IPS DF 6.9 (cell line): Measurements from ENCODE around the gene PIK3R2.

Experiments
- DNase-seq: peaks from one replicate; pipeline ENCODE4 v3.0.0-alpha.2; 2013; ENCODE audit warnings: low read depth, low spot score
- H3K27ac ChIP-seq: one replicate; pipeline ENCODE4 v1.5.1; 2013; ENCODE audit warnings: low read length, control low read depth
- H3K27me3 ChIP-seq: 2 replicates; pipeline ENCODE4 v1.6.1; 2013; ENCODE audit warnings: mild to moderate bottlenecking, low read length; ENCODE audit not compliant: control insufficient read depth, insufficient read depth
- H3K36me3 ChIP-seq: 2 replicates; pipeline ENCODE4 v1.6.1; 2013; ENCODE audit warnings: low read length; ENCODE audit not compliant: control insufficient read depth, insufficient read depth
- H3K4me1 ChIP-seq: 2 replicates; pipeline ENCODE4 v1.6.1; 2013; ENCODE audit warnings: low read length; ENCODE audit not compliant: control insufficient read depth, insufficient read depth
- H3K4me3 ChIP-seq: 2 replicates; pipeline ENCODE4 v1.5.1; 2013; ENCODE audit warnings: mild to moderate bottlenecking, low read length
- H3K9me3 ChIP-seq: 2 replicates; pipeline ENCODE4 v1.6.1; 2013; ENCODE audit warnings: low read length, inconsistent platforms; ENCODE audit not compliant: control insufficient read depth, insufficient read depth
- whole genome bisulfite sequencing: extraction: QIAGEN DNeasy Blood & Tissue Kit; methylation state at CpG from one replicate; pipeline ENCODE4 v1.1.7; 2013; ENCODE audit warnings: mixed read lengths, missing lambda C conversion rate; ENCODE audit not compliant: insufficient read length, insufficient coverage; 5-methylcytosine and 5-hydroxymethylcytosine counted together

The PIK3R2 gene

DNA sequence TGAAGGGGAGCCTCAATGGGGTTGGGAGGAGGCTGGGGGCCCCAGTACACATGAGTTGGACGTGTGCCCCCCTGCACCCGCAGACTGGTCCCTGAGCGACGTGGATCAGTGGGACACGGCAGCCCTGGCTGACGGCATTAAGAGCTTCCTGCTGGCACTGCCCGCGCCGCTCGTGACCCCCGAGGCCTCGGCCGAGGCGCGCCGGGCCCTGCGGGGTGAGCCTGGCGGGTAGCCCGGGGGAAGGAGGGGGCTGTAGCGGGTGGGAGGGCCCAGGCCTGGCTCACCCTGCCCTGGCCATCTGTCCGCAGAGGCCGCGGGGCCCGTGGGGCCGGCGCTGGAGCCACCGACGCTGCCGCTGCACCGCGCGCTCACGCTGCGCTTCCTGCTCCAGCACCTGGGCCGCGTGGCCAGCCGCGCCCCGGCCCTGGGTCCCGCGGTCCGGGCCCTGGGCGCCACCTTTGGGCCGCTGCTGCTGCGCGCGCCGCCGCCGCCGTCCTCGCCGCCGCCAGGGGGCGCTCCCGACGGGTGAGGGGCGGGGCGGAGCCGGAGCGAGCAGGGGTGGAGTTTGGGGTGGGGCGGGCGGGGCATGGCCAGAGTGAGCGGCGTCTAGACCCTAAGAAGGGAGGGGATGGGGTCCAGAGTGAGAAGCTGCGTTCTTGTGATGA is 8.1 kb downstream of the PIK3R2 start:
- H3K4me1 ChIP-seq = peaks cover 3% of the 10 kb centered on the region
- WGBS = no CpG with 5 or more reads among the region's 66 CpGs
- no peaks in the 10 kb centered on the region for H3K27me3 ChIP-seq
- H3K4me3 ChIP-seq = peak overlapping the region; percentile 17; the same call in 1 of the 2 replicates
- no peak overlapping the region for H3K27ac ChIP-seq
- no peaks in the 10 kb centered on the region for H3K9me3 ChIP-seq
- no peak for DNase-seq
- peaks cover 11% of the 10 kb centered on the region for H3K36me3 ChIP-seq

DNA sequence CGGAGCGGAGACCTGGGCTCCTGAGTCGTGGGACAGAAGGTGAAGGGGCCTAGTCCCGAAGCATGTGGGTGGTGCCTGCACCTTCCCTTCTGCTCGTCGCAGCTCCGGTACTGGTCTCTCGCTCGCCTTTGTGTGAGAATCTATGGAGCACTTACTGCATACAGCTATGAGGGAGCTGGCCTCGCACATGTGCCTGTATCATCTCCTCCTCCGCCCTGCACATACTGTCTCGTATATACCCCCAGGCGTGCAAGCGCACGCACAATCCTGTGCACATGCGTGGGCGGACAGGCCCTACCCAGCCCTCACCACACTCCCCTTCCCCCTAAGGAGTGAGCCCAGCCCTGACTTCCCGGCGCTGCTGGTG is 8.7 kb downstream of the PIK3R2 start:
- H3K27ac ChIP-seq = no peak overlapping the region
- no peak for DNase-seq
- H3K27me3 ChIP-seq = no peaks in the 10 kb centered on the region
- no peak overlapping the region for H3K4me3 ChIP-seq
- WGBS = no CpG with 5 or more reads among the region's 19 CpGs
- H3K9me3 ChIP-seq = no peaks in the 10 kb centered on the region
- peaks cover 11% of the 10 kb centered on the region for H3K36me3 ChIP-seq
- H3K4me1 ChIP-seq = peaks cover 3% of the 10 kb centered on the region

DNA sequence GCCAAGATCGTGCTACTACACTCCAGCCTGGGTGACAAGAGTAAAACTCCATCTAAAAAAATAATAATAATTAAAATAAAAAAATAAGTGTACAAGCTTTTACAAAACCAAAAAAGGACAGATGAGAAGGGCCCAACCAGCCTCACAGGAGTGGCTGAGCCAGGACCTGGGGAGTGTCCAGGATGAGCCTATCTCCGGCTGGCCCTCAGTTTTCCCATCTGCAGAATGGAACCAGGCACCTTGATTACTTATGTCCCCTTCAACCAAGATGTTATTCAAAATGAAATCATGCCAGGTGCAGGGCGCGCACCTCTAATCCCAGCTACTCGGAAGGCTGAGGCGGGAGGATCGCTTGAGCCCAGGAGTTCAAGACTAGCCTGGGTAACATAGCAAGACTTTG is 11.1 kb downstream of the PIK3R2 start:
- no CpG with 5 or more reads among the region's 7 CpGs for whole genome bisulfite sequencing

DNA sequence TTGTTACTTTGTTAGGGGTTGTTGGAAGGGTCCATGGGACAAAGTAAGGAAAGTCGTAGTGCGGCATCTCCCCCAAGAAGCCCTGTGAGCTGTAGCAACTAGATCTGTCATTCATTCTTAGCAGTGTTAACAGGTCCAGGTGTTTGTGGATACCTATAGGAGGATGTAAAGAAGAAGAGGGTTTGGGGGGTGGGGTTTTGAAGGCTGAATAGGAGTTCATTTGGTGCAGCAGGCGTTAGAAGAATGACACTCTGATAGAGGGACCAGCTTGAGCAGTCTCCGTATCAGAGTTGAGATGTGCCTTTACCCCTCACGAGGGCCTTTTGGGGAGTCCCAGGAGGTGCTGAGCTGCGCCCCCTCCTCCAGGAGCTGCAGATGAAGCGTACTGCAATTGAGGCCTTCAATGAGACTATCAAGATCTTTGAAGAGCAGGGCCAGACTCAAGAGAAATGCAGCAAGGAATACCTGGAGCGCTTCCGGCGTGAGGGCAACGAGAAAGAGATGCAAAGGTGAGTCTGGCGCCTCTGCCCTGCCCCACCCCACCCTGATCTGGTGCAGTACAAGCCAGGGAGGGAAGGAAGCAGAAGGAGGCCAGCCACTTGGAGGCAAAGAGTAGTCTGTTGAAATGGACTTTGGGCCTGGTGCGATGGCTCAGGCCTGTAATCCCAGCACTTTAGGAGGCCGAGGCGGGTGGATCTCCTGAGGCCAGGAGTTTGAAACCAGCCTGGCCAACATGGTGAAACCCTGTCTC is 13.0 kb downstream of the PIK3R2 start:
- WGBS = no CpG with 5 or more reads among the region's 15 CpGs

More for the DNA sequence above, 11.1 kb downstream of the PIK3R2 start:
- H3K4me3 ChIP-seq = no peak overlapping the region
- H3K9me3 ChIP-seq = no peaks in the 10 kb centered on the region
- H3K27me3 ChIP-seq = no peaks in the 10 kb centered on the region
- H3K27ac ChIP-seq = no peak overlapping the region
- DNase-seq = no peak
- peaks cover 3% of the 10 kb centered on the region for H3K4me1 ChIP-seq
- H3K36me3 ChIP-seq = peaks cover 20% of the 10 kb centered on the region

DNA sequence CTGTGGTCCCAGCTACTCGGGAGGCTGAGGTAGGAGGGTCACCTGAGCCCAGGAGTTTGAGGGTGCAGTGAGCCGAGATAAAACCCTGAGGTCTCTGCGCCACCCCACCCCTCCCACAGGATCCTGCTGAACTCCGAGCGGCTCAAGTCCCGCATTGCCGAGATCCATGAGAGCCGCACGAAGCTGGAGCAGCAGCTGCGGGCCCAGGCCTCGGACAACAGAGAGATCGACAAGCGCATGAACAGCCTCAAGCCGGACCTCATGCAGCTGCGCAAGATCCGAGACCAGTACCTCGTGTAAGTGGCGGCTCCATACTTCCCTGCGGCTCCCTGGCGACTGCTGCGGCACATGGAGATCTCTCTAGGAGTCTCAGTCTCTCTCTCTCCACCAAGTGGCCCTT is 14.0 kb downstream of the PIK3R2 start:
- no peaks in the 10 kb centered on the region for H3K27me3 ChIP-seq
- no peak for DNase-seq
- WGBS = no CpG with 5 or more reads among the region's 21 CpGs
- no peaks in the 10 kb centered on the region; the same call in 1 of the 2 replicates for H3K4me1 ChIP-seq
- no peak overlapping the region for H3K4me3 ChIP-seq
- no peaks in the 10 kb centered on the region for H3K9me3 ChIP-seq
- H3K36me3 ChIP-seq = peaks cover 21% of the 10 kb centered on the region
- no peak overlapping the region for H3K27ac ChIP-seq

More for the DNA sequence above, 13.0 kb downstream of the PIK3R2 start:
- Histone ChIP-seq H3K4me1 (peaks cover 3% of the 10 kb centered on the region), H3K4me3 (no peak overlapping the region), H3K27me3 (no peaks in the 10 kb centered on the region), H3K9me3 (no peaks in the 10 kb centered on the region), H3K27ac (no peak overlapping the region), H3K36me3 (peaks cover 25% of the 10 kb centered on the region)
- DNase-seq = no peak

DNA sequence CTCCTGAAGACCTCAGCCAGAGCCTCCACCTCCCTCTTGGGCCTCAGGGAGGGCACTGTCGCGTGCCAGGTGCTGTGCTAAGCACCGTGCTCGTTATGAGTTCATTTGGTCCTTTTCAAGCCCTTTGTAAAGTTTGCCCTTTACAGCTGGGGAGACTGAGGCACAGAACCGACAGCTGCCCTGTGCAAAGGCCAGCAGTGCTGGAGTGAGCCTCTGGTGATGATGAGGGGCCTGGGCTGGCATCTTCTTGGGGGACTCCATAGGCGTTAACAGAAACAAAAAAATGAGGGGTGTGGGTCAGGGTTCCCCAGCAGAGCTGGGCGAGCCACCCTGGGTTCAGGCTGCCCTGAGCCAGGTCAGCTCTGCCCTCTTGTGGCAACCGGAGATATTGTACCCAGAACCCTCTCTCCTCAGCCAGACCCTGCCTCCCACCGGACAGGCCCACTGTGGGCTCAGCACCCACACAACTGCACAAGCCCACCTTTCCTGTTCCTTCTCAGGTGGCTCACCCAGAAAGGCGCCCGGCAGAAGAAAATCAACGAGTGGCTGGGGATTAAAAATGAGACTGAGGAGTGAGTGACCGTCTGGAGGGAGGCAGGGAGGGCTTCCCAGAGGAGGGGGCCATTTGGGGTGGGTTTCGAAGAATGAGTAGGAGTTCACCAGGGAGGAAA is 15.1 kb downstream of the PIK3R2 start:
- DNase-seq = no peak
- peaks cover under 1% of the 10 kb centered on the region for H3K4me1 ChIP-seq
- no CpG with 5 or more reads among the region's 14 CpGs for WGBS
- no peaks in the 10 kb centered on the region for H3K27me3 ChIP-seq
- no peak overlapping the region for H3K27ac ChIP-seq
- H3K9me3 ChIP-seq = no peaks in the 10 kb centered on the region
- H3K36me3 ChIP-seq = peaks cover 15% of the 10 kb centered on the region
- no peak overlapping the region for H3K4me3 ChIP-seq

DNA sequence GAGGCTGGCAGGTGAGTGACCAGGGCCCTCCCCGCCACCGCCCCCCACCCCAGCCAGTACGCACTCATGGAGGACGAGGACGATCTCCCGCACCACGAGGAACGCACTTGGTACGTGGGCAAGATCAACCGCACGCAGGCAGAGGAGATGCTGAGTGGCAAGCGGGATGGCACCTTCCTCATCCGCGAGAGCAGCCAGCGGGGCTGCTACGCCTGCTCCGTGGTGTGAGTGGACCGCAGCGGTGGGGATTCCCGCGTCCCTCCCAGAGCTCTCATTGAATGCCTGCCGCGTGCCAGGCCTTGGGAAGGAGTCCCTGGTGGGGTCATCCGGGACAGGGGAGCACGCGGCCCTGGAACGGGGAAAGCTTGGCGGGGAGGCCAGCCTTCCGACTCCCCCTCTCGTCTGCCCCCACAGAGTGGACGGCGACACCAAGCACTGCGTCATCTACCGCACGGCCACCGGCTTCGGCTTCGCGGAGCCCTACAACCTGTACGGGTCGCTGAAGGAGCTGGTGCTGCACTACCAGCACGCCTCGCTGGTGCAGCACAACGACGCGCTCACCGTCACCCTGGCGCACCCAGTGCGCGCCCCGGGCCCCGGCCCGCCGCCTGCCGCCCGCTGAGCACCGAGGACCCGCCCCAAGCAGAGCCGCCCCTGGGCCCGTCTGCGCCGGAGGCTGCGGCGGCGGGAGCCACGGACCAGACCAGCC is 15.9 kb downstream of the PIK3R2 start:
- Histone ChIP-seq H3K27ac (no peak overlapping the region), H3K27me3 (no peaks in the 10 kb centered on the region), H3K4me1 (peaks cover 4% of the 10 kb centered on the region), H3K4me3 (no peak overlapping the region), H3K9me3 (no peaks in the 10 kb centered on the region), H3K36me3 (peaks cover 13% of the 10 kb centered on the region)
- WGBS = no CpG with 5 or more reads among the region's 66 CpGs
- no peak for DNase-seq

DNA sequence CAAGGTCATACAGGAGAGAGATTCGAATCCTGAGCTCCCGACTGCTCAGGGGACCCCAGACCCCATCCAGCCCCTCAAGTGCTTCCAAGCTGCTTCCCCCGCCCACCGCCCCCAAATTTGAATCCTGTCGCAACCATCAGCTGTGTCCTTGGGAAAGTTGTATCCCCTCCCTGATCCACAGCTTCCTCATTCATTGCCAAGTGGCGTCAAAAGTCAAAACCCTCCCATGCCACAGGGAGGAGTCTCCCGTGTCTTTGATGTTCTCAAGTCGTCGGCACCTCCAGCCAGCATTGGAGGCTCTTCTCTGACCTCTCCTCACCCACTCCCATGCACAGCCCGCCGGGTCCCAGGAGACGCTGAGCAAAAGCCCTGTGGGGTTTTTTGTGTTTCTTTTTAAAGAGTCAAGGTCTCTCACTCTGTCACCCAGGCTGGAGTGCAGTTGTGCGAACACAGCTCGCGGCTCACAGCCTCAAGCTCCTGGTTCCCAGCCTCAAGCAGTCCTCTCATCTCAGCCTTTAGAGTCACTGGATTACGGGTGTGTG is 17.8 kb downstream of the PIK3R2 start:
- peaks cover 4% of the 10 kb centered on the region for H3K4me1 ChIP-seq
- DNase-seq = no peak
- H3K4me3 ChIP-seq = no peak overlapping the region
- no peaks in the 10 kb centered on the region for H3K27me3 ChIP-seq
- no CpG with 5 or more reads among the region's 16 CpGs for WGBS
- H3K27ac ChIP-seq = no peak overlapping the region
- peaks cover 13% of the 10 kb centered on the region for H3K36me3 ChIP-seq
- no peaks in the 10 kb centered on the region for H3K9me3 ChIP-seq

DNA sequence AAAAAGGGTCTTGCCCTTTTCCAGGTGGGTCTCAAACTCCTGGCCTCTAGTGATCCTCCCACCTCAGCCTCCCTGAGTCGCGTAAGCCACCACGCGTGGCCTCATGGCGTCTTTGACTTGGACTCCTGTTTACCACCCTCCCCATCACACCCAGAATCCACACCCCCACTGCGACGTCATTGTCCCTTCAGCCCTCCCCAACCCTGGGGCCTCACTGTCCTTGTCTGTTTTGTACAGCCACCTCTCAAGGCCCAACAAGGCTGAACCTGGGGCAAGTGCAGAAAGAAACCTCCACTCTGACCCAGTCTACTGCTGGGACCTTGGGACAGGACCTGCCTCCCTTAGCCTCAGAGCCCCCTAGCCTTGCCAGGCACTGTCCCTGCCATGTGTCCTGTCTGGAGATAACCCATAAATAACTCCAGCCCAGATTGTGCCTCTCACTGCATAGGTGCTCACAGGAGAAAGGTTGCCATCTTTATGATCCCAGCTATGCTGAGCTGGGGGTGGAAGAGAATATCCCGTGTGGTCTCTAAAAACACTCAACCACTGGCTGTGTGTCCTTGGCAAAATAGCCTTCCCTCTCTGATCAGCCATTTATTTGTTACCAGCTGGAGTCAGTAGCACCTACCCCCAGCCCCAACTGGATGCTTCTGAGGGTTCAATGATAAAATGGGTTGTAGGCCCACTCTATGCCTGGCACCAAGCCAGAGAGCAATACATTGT is 18.8 kb downstream of the PIK3R2 start:
- Histone ChIP-seq H3K27ac (no peak overlapping the region), H3K9me3 (no peaks in the 10 kb centered on the region), H3K27me3 (no peaks in the 10 kb centered on the region), H3K4me1 (peaks cover 4% of the 10 kb centered on the region), H3K4me3 (no peak overlapping the region), H3K36me3 (peaks cover 13% of the 10 kb centered on the region)
- DNase-seq = no peak
- no CpG with 5 or more reads among the region's 8 CpGs for WGBS
